ENCODE measurements around the gene PPP1R12B.

DNA sequence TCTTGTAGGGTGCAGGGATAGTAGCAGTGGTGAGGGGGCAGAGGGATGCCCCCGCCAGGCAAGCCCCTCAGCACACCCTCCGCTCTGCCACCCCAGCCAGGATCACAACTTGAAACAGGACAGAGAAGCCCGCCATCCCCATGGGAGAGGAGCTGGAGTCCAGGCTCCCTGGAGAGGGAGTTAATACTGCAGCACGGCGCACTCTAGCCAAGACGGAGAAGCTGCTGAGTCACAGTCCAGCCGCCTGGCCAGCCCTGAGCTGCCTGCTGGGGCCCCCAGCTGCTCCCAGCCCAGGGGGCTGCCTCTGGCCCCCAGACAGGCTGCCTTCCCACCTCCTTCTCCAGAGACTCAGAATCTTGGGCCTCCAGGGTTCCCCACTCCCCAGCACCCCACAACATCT lies 274.6 kb downstream of the PPP1R12B start:
- TF ChIP-seq, protein P1, sequence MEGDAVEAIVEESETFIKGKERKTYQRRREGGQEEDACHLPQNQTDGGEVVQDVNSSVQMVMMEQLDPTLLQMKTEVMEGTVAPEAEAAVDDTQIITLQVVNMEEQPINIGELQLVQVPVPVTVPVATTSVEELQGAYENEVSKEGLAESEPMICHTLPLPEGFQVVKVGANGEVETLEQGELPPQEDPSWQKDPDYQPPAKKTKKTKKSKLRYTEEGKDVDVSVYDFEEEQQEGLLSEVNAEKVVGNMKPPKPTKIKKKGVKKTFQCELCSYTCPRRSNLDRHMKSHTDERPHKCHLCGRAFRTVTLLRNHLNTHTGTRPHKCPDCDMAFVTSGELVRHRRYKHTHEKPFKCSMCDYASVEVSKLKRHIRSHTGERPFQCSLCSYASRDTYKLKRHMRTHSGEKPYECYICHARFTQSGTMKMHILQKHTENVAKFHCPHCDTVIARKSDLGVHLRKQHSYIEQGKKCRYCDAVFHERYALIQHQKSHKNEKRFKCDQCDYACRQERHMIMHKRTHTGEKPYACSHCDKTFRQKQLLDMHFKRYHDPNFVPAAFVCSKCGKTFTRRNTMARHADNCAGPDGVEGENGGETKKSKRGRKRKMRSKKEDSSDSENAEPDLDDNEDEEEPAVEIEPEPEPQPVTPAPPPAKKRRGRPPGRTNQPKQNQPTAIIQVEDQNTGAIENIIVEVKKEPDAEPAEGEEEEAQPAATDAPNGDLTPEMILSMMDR (IDR thresholded peaks at IDR 0.05): no peak
- no peak for TF ChIP-seq SIN3A (IDR thresholded peaks at IDR 0.05; ENCODE audit: borderline replicate concordance, insufficient read depth, low read depth, low read length)
- no peak for TF ChIP-seq POLR2AphosphoS5 (IDR thresholded peaks at IDR 0.05; ENCODE audit: low read depth, low read length)
- TF ChIP-seq, protein P2, sequence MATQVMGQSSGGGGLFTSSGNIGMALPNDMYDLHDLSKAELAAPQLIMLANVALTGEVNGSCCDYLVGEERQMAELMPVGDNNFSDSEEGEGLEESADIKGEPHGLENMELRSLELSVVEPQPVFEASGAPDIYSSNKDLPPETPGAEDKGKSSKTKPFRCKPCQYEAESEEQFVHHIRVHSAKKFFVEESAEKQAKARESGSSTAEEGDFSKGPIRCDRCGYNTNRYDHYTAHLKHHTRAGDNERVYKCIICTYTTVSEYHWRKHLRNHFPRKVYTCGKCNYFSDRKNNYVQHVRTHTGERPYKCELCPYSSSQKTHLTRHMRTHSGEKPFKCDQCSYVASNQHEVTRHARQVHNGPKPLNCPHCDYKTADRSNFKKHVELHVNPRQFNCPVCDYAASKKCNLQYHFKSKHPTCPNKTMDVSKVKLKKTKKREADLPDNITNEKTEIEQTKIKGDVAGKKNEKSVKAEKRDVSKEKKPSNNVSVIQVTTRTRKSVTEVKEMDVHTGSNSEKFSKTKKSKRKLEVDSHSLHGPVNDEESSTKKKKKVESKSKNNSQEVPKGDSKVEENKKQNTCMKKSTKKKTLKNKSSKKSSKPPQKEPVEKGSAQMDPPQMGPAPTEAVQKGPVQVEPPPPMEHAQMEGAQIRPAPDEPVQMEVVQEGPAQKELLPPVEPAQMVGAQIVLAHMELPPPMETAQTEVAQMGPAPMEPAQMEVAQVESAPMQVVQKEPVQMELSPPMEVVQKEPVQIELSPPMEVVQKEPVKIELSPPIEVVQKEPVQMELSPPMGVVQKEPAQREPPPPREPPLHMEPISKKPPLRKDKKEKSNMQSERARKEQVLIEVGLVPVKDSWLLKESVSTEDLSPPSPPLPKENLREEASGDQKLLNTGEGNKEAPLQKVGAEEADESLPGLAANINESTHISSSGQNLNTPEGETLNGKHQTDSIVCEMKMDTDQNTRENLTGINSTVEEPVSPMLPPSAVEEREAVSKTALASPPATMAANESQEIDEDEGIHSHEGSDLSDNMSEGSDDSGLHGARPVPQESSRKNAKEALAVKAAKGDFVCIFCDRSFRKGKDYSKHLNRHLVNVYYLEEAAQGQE (IDR thresholded peaks at IDR 0.05; ENCODE audit: insufficient read depth in 1 of 2, low read depth in 2 of 2, low read length in 1 of 2): no peak
- no peak for TF ChIP-seq TCF7L2 (IDR thresholded peaks at IDR 0.05; ENCODE audit: low read depth, low read length)

Measured in Panc1 (cell line).